Body of pancreas (tissue), 4 donors: ENCODE measurements around the gene TOB1. TPM values are rescaled to one million over a fixed set of nuclear protein-coding genes. Genes with fewer than 3 reads are reported as not detected.

Source experiments
- ATAC-seq: fragments of 150-250 bp; one replicate; pipeline ENCODE4 v1.9.1; 2016
- DNase-seq, 4 donors: peaks; one replicate each; pipeline ENCODE4 v3.0.0-alpha.2; 2019
- H3K27ac ChIP-seq, 4 donors: fragments of 200-600 bp; sonication (generic); 1 replicate in 3 of 4; 2 replicates in 1 of 4; pipeline versions ENCODE4 v1.5.1 to v1.6.1; 2016 to 2019; ENCODE audit warnings: mild to moderate bottlenecking in 1 of 4, mixed read lengths in 1 of 4, moderate library complexity in 1 of 4
- H3K27me3 ChIP-seq, 2 donors: fragments of 200-600 bp; sonication (generic); one replicate each; pipeline ENCODE4 v1.6.0; 2016; ENCODE audit warnings: mild to moderate bottlenecking in 1 of 2
- H3K36me3 ChIP-seq, 2 donors: fragments of 200-600 bp; sonication (generic); replicated peaks in 1 of 2; 2 replicates each; pipeline ENCODE4 v1.5.1; 2016; ENCODE audit warnings: low read depth in 2 of 2; ENCODE audit not compliant: insufficient read depth in 1 of 2
- H3K4me1 ChIP-seq: fragments of 200-600 bp; sonication (generic); one replicate; pipeline ENCODE4 v1.6.0; 2016
- H3K4me3 ChIP-seq, 2 donors: fragments of 200-600 bp; sonication (generic); 1 replicate in 1 of 2; 2 replicates in 1 of 2; pipeline ENCODE4 v1.5.1; 2016 to 2019
- H3K9me3 ChIP-seq, 3 donors: fragments of 200-600 bp; sonication (generic); 1 replicate in 2 of 3; 2 replicates in 1 of 3; pipeline ENCODE4 v1.5.1; 2016
- CTCF ChIP-seq, 7 experiments: fragments of 450-650 bp in 4 of 7; fragments of 200-600 bp in 3 of 7; sonication (generic) in 3 of 7; IDR thresholded peaks; one replicate each; pipeline ENCODE4 v1.5.1; 2016 to 2019; ENCODE audit warnings: antibody characterized with exemption in 7 of 7
- POLR2A ChIP-seq, 3 donors: fragments of 450-650 bp; IDR thresholded peaks; one replicate each; pipeline ENCODE4 v1.6.1; 2016; ENCODE audit warnings: antibody characterized with exemption in 3 of 3, mild to moderate bottlenecking in 2 of 3
- WGBS, 2 donors: methylation state at CpG; one replicate each; pipeline ENCODE4 v1.1.5; 2017; 5-methylcytosine and 5-hydroxymethylcytosine counted together
- intact Hi-C: fragments of 100-400 bp; cut with DNase I; formaldehyde crosslinking; loops from one replicate; pipeline ENCODE4 v1.15.1; 2023
- total RNA-seq, 2 donors: library from RNA; depleted of rRNA; stranded (reverse); fragments of >200 nt; gene quantifications; one replicate each; pipeline ENCODE4 v1.1.0, GENCODE V29; 2016

The TOB1 gene
- total RNA-seq, 2 donors from 2014 or later: 36.8 to 46.1 TPM

GRCh38 chr17:50845240-50846147, 20.7 kb downstream of the TOB1 start:
- Histone ChIP-seq H3K9me3 (no peaks in the 10 kb centered on the region), H3K27ac (no peak overlapping the region), H3K36me3 (no peaks in the 10 kb centered on the region), H3K4me3 (no peak overlapping the region), H3K4me1 (no peaks in the 10 kb centered on the region), H3K27me3 (no peaks in the 10 kb centered on the region)
- DNase-seq: no peak
- ATAC-seq: no peak
- no peak for TF ChIP-seq CTCF (IDR thresholded peaks at IDR 0.05)
- TF ChIP-seq POLR2A (IDR thresholded peaks at IDR 0.05): no peak
- WGBS, 2 donors: 75 to 87% methylated on average over 6 to 11 of the region's 12 CpGs
- intact Hi-C loops: loop anchor here (10.0 kb wide), 1 partner anchor 291 kb away; no protein-coding TSS in a partner anchor

DNA sequence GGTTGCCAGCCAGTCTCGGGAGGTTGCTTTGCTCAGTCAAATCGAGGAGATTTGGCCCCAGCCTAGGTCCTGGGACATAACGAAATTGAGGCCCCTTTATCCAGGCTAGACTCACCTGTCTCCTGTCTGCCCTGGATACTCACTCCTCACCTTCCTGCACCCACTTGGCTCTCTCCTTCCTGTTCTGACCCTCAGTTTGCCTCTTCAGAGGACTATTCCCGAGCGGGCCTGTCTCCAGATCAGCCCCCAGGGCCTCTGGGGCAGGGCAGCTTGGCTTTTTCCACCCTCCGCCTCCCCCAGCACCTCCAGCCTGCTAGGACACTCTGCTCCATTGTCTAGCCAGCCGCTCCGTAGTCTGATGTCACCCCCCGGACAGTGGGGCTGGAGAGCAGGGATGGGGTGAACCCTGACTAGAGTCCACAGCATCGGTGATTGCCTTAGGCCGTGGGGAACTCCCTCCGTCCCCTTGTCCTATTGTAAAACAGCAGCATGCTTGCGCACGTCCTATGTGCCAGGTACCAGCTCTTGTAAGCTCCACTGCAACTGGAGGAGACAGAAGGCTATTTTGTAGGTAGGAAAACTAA, 21.9 kb downstream of the TOB1 start:
- H3K4me3 ChIP-seq: no peak overlapping the region
- DNase-seq (no peak), ATAC-seq (no peak)
- no peaks in the 10 kb centered on the region for H3K4me1 ChIP-seq
- intact Hi-C loops: loop anchor here (5.0 to 10.0 kb wide), 2 partner anchors 57 to 289 kb away; no protein-coding TSS in a partner anchor
- H3K27me3 ChIP-seq: no peaks in the 10 kb centered on the region
- H3K27ac ChIP-seq: no peak overlapping the region
- H3K9me3 ChIP-seq: no peaks in the 10 kb centered on the region
- 82 to 87% methylated on average over 14 of the region's 14 CpGs for WGBS, 2 donors
- H3K36me3 ChIP-seq: no peaks in the 10 kb centered on the region
- TF ChIP-seq CTCF (IDR thresholded peaks at IDR 0.05) (no peak), POLR2A (IDR thresholded peaks at IDR 0.05) (no peak)

GRCh38 chr17:50843150-50843905, 22.8 kb downstream of the TOB1 start:
- Histone ChIP-seq H3K9me3 (no peaks in the 10 kb centered on the region), H3K4me3 (no peak overlapping the region), H3K4me1 (no peaks in the 10 kb centered on the region), H3K36me3 (no peaks in the 10 kb centered on the region), H3K27me3 (no peaks in the 10 kb centered on the region), H3K27ac (no peak overlapping the region)
- intact Hi-C loops: loop anchor here (5.0 to 10.0 kb wide), 2 partner anchors 56 to 289 kb away; no protein-coding TSS in a partner anchor
- TF ChIP-seq CTCF (IDR thresholded peaks at IDR 0.05) (no peak), POLR2A (IDR thresholded peaks at IDR 0.05) (no peak)
- WGBS, 2 donors: 77 to 87% methylated on average over 10 to 16 of the region's 16 CpGs
- ATAC-seq (no peak), DNase-seq (no peak)

- intact Hi-C loops: loop anchor here (5.0 to 10.0 kb wide), 2 partner anchors 55 to 288 kb away; no protein-coding TSS in a partner anchor
- Histone ChIP-seq H3K27ac (no peak overlapping the region), H3K4me1 (peaks cover 3% of the 10 kb centered on the region), H3K27me3 (no peaks in the 10 kb centered on the region), H3K36me3 (no peaks in the 10 kb centered on the region), H3K4me3 (no peak overlapping the region), H3K9me3 (no peaks in the 10 kb centered on the region)
- TF ChIP-seq POLR2A (IDR thresholded peaks at IDR 0.05): no peak
- no peak for TF ChIP-seq CTCF (IDR thresholded peaks at IDR 0.05)
- no peak for DNase-seq
- 59 to 62% methylated on average over 9 of the region's 9 CpGs for WGBS, 2 donors
- ATAC-seq: no peak
Observed at GRCh38 chr17:50842506-50843149, 23.5 kb downstream of the TOB1 start.
